Measurements from ENCODE around the gene VPS37B. TPM values are rescaled to one million over a fixed set of nuclear protein-coding genes. Genes with fewer than 3 reads are reported as not detected.
A peak's percentile ranks its signal among the peaks of the same experiment; 100 is the strongest.

Gene VPS37B
- total and polyA plus RNA-seq, 8 donors, result 13.4 to 105 (median 47.8) TPM

- intact Hi-C loops (cut with DNase I; ENCODE audit: low total_unique reads), result no loop called here
- DNase-seq, result no peak
- H3K36me3 ChIP-seq, result peaks cover 3 to 21% (median 6%) of the 10 kb centered on the region in 4 donors
- WGBS, 5 donors, result 58 to 86% (median 61%) methylated on average over 8 of the region's 8 CpGs
- no peaks in the 10 kb centered on the region for H3K27me3 ChIP-seq
- H3K4me3 ChIP-seq, result no peak overlapping the region
- TF ChIP-seq POLR2A (IDR thresholded peaks at IDR 0.05) (no peak), EP300 (IDR thresholded peaks at IDR 0.05) (no peak), CTCF (IDR thresholded peaks at IDR 0.05) (no peak), POLR2AphosphoS5 (IDR thresholded peaks at IDR 0.05) (no peak)
- H3K9me3 ChIP-seq, result no peaks in the 10 kb centered on the region
- peak overlapping the region in 3 of 5 donors; percentile 14 to 95 (median 90) for H3K27ac ChIP-seq
- peaks cover 69 to 88% (median 76%) of the 10 kb centered on the region in 4 donors for H3K4me1 ChIP-seq
Measured at GRCh38 chr12:122843455-122843854, 52.5 kb downstream of the VPS37B start.

- no peak for TF ChIP-seq POLR2A (IDR thresholded peaks at IDR 0.05)
- TF ChIP-seq POLR2AphosphoS5 (IDR thresholded peaks at IDR 0.05), result no peak
- TF ChIP-seq CTCF (IDR thresholded peaks at IDR 0.05), result no peak
- no peak for TF ChIP-seq EP300 (IDR thresholded peaks at IDR 0.05)
- H3K4me1 ChIP-seq, result peaks cover 76 to 94% (median 82%) of the 10 kb centered on the region in 4 donors
- H3K27me3 ChIP-seq, result no peaks in the 10 kb centered on the region
- no peaks in the 10 kb centered on the region for H3K9me3 ChIP-seq
- peaks cover 0 to 14% (median under 1%) of the 10 kb centered on the region in 4 donors for H3K36me3 ChIP-seq
- intact Hi-C loops (cut with DNase I; ENCODE audit: low total_unique reads), result no loop called here
- 68 to 78% (median 69%) methylated on average over 15 to 22 of the region's 22 CpGs for whole genome bisulfite sequencing, 5 donors
- H3K27ac ChIP-seq, result peak overlapping the region; percentile 13 to 97 (median 90)
- no peak overlapping the region for H3K4me3 ChIP-seq
- no peak for DNase-seq
Measured at GRCh38 chr12:122842505-122843405, 53.2 kb downstream of the VPS37B start.

GRCh38 chr12:122841544-122842321 lies 54.2 kb downstream of the VPS37B start:
- TF ChIP-seq POLR2A (IDR thresholded peaks at IDR 0.05) (no peak), POLR2AphosphoS5 (IDR thresholded peaks at IDR 0.05) (peak in 1 of 3 donors; percentile 6)
- 24 to 52% (median 41%) methylated on average over 22 to 23 of the region's 23 CpGs for WGBS, 5 donors
- no peaks in the 10 kb centered on the region for H3K9me3 ChIP-seq
- H3K4me3 ChIP-seq, result peak overlapping the region in 1 of 4 donors; percentile 10
- intact Hi-C loops (cut with DNase I; ENCODE audit: low total_unique reads), result no loop called here
- DNase-seq, result peak in 1 of 2 donors; percentile 71
- H3K4me1 ChIP-seq, result peaks cover 83 to 96% (median 90%) of the 10 kb centered on the region in 4 donors
- H3K27me3 ChIP-seq, result no peaks in the 10 kb centered on the region
- H3K27ac ChIP-seq, result peak overlapping the region; percentile 65 to 97 (median 90)
- peaks cover 0 to 12% (median 0%) of the 10 kb centered on the region in 4 donors for H3K36me3 ChIP-seq

GRCh38 chr12:122840580-122841513 lies 55.1 kb downstream of the VPS37B start:
- WGBS, 5 donors, result 46 to 71% (median 67%) methylated on average over 23 to 26 of the region's 26 CpGs
- Histone ChIP-seq H3K27me3 (no peaks in the 10 kb centered on the region), H3K9me3 (no peaks in the 10 kb centered on the region), H3K4me3 (peak overlapping the region in 1 of 4 donors; percentile 10), H3K36me3 (peaks cover 0 to 9% (median 0%) of the 10 kb centered on the region in 4 donors), H3K4me1 (peaks cover 80 to 100% (median 86%) of the 10 kb centered on the region in 4 donors), H3K27ac (peak overlapping the region; percentile 42 to 97 (median 90))
- peak in 1 of 2 donors; percentile 9 for DNase-seq
- no peak for TF ChIP-seq POLR2A (IDR thresholded peaks at IDR 0.05)
- TF ChIP-seq CTCF (IDR thresholded peaks at IDR 0.05), result no peak
- TF ChIP-seq EP300 (IDR thresholded peaks at IDR 0.05), result no peak
- no peak for TF ChIP-seq POLR2AphosphoS5 (IDR thresholded peaks at IDR 0.05)
- intact Hi-C loops (cut with DNase I; ENCODE audit: low total_unique reads), result no loop called here

Data from stomach (tissue), 9 donors.